MG63 (cell line): ENCODE measurements around the gene AK1. TPM values are rescaled to one million over a fixed set of nuclear protein-coding genes. Genes with fewer than 3 reads are reported as not detected.

Experiments
- DNase-seq: peaks from one replicate; pipeline ENCODE4 v3.0.0-alpha.2; 2020
- H3K27me3 ChIP-seq: fragments of 250-450 bp; sonication (Bioruptor Pico); 2 replicates; pipeline ENCODE4 v1.5.1; 2020; ENCODE audit warnings: mild to moderate bottlenecking, moderate library complexity
- H3K36me3 ChIP-seq: fragments of 250-450 bp; sonication (Bioruptor Pico); 2 replicates; pipeline ENCODE4 v1.5.1; 2020; ENCODE audit warnings: mild to moderate bottlenecking, moderate library complexity
- H3K4me3 ChIP-seq: fragments of 250-450 bp; sonication (Bioruptor Pico); 2 replicates; pipeline ENCODE4 v1.5.1; 2020; ENCODE audit warnings: mild to moderate bottlenecking, moderate library complexity
- H3K9me3 ChIP-seq: fragments of 250-450 bp; sonication (Bioruptor Pico); 2 replicates; pipeline ENCODE4 v1.5.1; 2020; ENCODE audit warnings: mild to moderate bottlenecking, moderate library complexity
- total RNA-seq: library from RNA; depleted of rRNA; stranded (reverse); fragments of >200 nt; shearing (Covaris generic); gene quantifications from 2 replicates; pipeline ENCODE4 v1.2.3, GENCODE V29; 2014; ENCODE audit warnings: low replicate concordance

The AK1 gene
- total RNA-seq, 1 experiment from 2014 or later, result 69.0 TPM

- Histone ChIP-seq H3K4me3 (no peak overlapping the region), H3K9me3 (no peaks in the 10 kb centered on the region), H3K36me3 (peaks cover 4% of the 10 kb centered on the region; the same call in 1 of the 2 replicates), H3K27me3 (no peaks in the 10 kb centered on the region)
- DNase-seq, result no peak
These were observed 11.6 kb downstream of the AK1 start for GRCh38 chr9:127865645-127866464.

DNA sequence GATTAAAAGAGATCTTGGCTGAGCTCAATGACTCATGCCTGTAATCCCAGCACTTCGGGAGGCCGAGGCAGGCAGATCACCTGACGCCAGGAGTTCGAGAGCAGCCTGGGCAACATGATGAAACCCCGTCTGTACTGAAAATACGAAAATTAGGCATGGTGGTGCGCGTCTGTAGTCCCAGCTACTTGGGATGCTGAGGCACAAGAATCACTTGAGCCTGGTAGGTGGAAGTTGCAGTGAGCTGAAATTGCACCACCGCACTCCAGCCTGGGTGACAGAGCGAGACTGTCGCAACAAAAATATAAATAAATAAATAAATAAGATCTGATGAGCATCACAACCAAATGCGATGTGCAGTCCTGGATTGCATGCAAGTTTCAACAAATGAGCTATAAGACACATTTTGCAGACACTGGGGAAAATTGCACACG, 14.3 kb downstream of the AK1 start:
- no peak for DNase-seq
- H3K4me3 ChIP-seq, result no peak overlapping the region
- H3K9me3 ChIP-seq, result no peaks in the 10 kb centered on the region

GRCh38 chr9:127862075-127863011, 15.1 kb downstream of the AK1 start:
- Histone ChIP-seq H3K9me3 (no peaks in the 10 kb centered on the region), H3K4me3 (no peak overlapping the region), H3K36me3 (peaks cover 3% of the 10 kb centered on the region; the same call in 1 of the 2 replicates), H3K27me3 (no peaks in the 10 kb centered on the region)
- no peak for DNase-seq

More for the DNA sequence above, 14.3 kb downstream of the AK1 start:
- Histone ChIP-seq H3K36me3 (peaks cover 4% of the 10 kb centered on the region; the same call in 1 of the 2 replicates), H3K27me3 (no peaks in the 10 kb centered on the region)

- Histone ChIP-seq H3K9me3 (no peaks in the 10 kb centered on the region), H3K36me3 (no peaks in the 10 kb centered on the region), H3K4me3 (no peak overlapping the region), H3K27me3 (no peaks in the 10 kb centered on the region)
- DNase-seq, result no peak
These were observed 16.7 kb downstream of the AK1 start for GRCh38 chr9:127860779-127861178.

- Histone ChIP-seq H3K9me3 (no peaks in the 10 kb centered on the region), H3K4me3 (no peak overlapping the region), H3K27me3 (no peaks in the 10 kb centered on the region), H3K36me3 (no peaks in the 10 kb centered on the region)
- no peak for DNase-seq
These were observed 17.2 kb downstream of the AK1 start for GRCh38 chr9:127860260-127860659.

DNA sequence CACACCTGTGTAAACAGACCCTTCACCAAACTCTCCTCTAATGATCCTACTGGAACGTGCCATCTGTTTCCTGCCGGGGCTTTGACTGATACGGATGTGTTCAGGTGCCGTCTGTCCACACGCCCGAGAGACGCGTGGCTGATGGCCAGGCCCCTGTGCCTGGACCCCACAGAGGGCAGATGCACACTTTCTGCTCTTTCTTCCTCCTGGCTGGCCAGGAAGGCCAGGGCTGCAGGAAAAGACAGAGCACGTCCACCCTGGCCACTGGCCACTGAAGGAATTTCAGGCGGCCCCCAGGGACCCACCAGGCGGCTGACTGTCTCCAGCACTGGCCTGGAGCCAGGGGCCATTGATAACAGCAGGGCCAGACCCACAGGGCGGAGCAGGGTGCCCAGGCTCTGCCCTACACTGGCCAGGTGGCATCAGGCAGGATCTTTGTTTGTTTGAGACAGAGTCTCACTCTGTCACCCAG, 19.4 kb downstream of the AK1 start:
- no peaks in the 10 kb centered on the region for H3K9me3 ChIP-seq
- no peak for DNase-seq
- H3K27me3 ChIP-seq, result no peaks in the 10 kb centered on the region
- H3K36me3 ChIP-seq, result peaks cover 8% of the 10 kb centered on the region
- H3K4me3 ChIP-seq, result no peak overlapping the region

DNA sequence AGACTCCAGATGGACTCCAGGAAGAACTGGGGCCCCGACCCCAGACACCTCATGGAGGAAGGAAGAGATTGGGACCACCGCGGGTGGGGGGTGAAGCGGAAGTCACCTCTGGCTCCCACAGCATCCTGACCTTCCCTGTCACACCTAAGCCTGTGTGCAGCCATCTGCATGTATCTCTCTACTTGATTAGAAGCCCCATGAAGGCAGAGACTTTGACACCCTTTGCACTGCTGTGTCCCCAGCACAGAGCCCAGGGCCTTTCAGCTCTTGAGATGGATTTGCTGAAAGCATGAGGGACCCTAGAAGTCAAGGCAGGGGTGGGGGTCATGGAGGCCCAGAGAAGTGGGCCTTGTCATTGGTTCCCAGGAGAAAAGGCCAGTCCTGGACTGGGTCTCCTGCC, 20.2 kb downstream of the AK1 start:
- Histone ChIP-seq H3K36me3 (peaks cover 14% of the 10 kb centered on the region), H3K4me3 (no peak overlapping the region), H3K9me3 (no peaks in the 10 kb centered on the region), H3K27me3 (no peaks in the 10 kb centered on the region)
- no peak for DNase-seq

GRCh38 chr9:127856729-127857116, 20.8 kb downstream of the AK1 start:
- DNase-seq, result no peak
- Histone ChIP-seq H3K4me3 (no peak overlapping the region), H3K27me3 (no peaks in the 10 kb centered on the region), H3K36me3 (peaks cover 19% of the 10 kb centered on the region), H3K9me3 (no peaks in the 10 kb centered on the region)

DNA sequence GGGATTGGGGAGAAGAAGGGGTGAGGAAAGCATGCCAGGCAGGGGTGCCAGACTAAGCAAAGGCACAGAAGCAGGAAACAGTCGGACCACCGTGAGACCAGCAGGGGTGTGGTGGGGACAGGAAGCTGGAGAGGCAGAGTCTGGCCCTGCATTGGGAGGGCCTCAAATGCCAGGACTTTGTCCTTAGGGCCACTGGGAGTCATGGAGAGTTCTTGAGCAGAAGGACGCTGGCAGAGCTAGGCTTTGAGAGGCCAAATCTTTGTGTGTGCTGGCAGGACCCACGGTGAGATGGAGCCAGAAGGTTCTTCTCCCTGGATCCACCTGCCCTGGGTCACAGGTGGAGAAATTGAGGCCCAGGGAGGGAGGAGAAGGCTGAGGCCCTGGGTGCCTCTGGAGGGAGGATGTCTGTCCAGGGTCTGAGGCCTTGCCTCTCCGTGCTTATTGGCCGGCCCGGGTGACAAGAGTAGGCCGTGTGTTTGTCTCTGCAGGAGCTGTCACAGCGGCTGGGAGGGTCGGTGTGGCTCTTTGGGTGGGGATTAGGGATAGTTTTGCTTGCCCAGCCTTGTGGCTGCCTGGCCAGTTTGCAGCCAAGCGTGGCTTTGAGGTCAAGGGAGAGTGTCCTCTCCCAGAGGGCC, 21.3 kb downstream of the AK1 start:
- Histone ChIP-seq H3K27me3 (no peaks in the 10 kb centered on the region), H3K36me3 (peaks cover 24% of the 10 kb centered on the region), H3K9me3 (no peaks in the 10 kb centered on the region), H3K4me3 (no peak overlapping the region)
- DNase-seq, result no peak

DNA sequence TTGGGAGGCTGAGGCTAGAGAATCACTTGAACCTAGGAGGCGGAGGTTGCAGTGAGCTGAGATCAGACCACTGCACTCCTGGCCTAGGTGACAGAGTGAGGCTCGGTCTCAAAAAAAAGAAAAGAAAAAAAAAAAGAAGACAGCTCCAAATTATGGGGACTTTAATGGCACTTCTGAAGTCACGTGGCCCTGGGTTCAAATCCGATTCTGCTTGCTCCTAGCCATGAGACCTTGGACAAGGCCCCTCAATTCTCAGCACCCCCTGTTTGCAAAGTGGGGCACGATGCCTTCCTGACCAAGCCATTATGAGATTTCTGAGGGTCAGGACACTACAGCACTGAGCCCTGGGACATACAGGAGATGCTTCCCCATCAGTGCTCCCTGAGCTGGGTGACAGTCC, 22.0 kb downstream of the AK1 start:
- Histone ChIP-seq H3K36me3 (peaks cover 31% of the 10 kb centered on the region), H3K9me3 (0 out of 2 replicates have a peak, but pooled peaks cover 2% of the 10 kb centered on the region), H3K27me3 (no peaks in the 10 kb centered on the region), H3K4me3 (no peak overlapping the region)
- no peak for DNase-seq

DNA sequence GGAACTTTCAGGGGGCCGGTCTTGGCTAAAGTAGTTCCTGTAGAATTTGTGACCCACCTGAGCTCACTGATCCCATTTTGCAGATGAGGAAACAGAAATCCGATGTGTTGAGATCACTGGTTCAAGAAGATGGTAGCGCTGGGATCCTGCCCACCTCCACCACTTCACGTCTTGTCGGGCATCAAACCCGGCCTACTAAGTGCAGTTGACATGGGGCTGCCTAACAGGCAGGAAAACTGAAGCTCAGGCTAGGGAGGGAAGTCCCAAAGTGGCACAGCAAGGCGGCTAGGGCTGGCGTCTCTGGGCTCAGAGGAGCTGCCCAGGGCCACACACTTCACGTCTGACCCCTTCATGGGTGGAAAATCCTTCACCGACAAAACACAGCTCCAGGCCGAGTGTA, 22.5 kb downstream of the AK1 start:
- peaks cover 37% of the 10 kb centered on the region for H3K36me3 ChIP-seq
- no peak overlapping the region for H3K4me3 ChIP-seq
- no peaks in the 10 kb centered on the region for H3K27me3 ChIP-seq
- peaks cover 2% of the 10 kb centered on the region; the same call in 1 of the 2 replicates for H3K9me3 ChIP-seq
- DNase-seq, result no peak

- no peaks in the 10 kb centered on the region for H3K27me3 ChIP-seq
- peak; percentile 89 for DNase-seq
- peaks cover 6% of the 10 kb centered on the region; the same call in 1 of the 2 replicates for H3K9me3 ChIP-seq
- H3K4me3 ChIP-seq, result peak within 1 kb of the TSS; percentile 75
- peaks cover 43% of the 10 kb centered on the region for H3K36me3 ChIP-seq
These were observed 23.2 kb downstream of the AK1 start, which contains the start of gene ENG for GRCh38 chr9:127854184-127854806. Gene ENG, minus strand, starts transcription at chr9:127854658. Its CDS starts 303 bp downstream, at chr9:127854355.

GRCh38 chr9:127853312-127854183, 23.9 kb downstream of the AK1 start:
- peak; percentile 20 for DNase-seq
- H3K9me3 ChIP-seq, result peaks cover 9% of the 10 kb centered on the region; the same call in 1 of the 2 replicates

GRCh38 chr9:127852829-127853228, 24.6 kb downstream of the AK1 start:
- Histone ChIP-seq H3K4me3 (peak overlapping the region; percentile 75), H3K36me3 (peaks cover 54% of the 10 kb centered on the region), H3K9me3 (peaks cover 9% of the 10 kb centered on the region; the same call in 1 of the 2 replicates), H3K27me3 (no peaks in the 10 kb centered on the region)
- DNase-seq, result no peak

More at GRCh38 chr9:127853312-127854183, 23.9 kb downstream of the AK1 start:
- H3K36me3 ChIP-seq, result peaks cover 51% of the 10 kb centered on the region
- peak overlapping the region; percentile 75 for H3K4me3 ChIP-seq
- H3K27me3 ChIP-seq, result no peaks in the 10 kb centered on the region

GRCh38 chr9:127850286-127850830, 27.1 kb downstream of the AK1 start:
- Histone ChIP-seq H3K36me3 (peaks cover 54% of the 10 kb centered on the region), H3K4me3 (no peak overlapping the region), H3K27me3 (no peaks in the 10 kb centered on the region), H3K9me3 (peaks cover 9% of the 10 kb centered on the region; the same call in 1 of the 2 replicates)
- DNase-seq, result no peak
